ENCODE measurements around the gene DEAF1. TPM values are rescaled to one million over a fixed set of nuclear protein-coding genes. Genes with fewer than 3 reads are reported as not detected.

Gene DEAF1
- total and polyA plus RNA-seq, 2 of the 13 experiments (the other 11 are each of a cell fraction or from before 2014, with no cell fraction given), result 22.3 to 29.6 TPM

DNA sequence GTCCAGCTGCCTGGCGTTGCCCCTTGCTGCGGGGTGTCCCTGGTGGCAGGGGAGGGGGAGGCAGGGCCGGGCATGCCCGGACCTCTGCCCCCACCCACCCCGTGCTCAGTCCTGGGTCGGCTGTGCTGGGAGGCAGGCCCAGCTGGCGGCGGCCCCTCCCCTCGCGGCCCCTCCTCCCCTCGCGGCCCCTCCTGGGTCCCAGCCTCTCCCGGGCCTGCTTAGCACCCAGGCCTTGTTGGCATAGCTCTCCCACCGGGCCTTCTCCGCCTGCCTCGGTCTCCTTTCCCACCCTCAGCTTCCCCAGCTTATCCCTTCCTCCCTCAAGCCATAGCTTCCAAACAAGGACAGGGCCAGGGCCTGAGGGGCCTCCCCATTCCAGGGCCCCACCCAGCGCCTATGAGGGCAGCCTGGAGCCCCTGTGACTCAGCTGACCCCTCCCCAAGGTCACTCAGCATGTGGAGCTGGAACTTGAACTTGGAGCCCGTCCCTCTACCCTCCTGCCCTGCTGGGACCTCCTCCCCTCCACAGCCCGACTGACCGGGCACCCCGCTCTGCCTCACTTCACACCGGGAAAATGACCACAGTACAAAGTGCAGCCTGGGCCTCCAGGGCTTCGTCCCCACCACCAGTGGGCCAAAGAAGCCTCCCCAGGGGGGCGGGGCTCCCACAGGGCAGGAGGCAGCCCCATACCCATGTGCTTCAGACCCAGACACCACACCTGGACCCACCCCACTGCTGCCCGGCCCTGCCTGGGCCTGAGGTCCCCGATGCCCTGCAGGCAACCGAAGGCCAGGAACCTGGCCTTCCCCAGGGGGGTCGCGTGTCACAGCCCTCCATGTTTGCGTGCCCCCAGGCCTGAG lies 12.2 kb upstream of the DEAF1 start (continued):
- TF ChIP-seq, protein P1, sequence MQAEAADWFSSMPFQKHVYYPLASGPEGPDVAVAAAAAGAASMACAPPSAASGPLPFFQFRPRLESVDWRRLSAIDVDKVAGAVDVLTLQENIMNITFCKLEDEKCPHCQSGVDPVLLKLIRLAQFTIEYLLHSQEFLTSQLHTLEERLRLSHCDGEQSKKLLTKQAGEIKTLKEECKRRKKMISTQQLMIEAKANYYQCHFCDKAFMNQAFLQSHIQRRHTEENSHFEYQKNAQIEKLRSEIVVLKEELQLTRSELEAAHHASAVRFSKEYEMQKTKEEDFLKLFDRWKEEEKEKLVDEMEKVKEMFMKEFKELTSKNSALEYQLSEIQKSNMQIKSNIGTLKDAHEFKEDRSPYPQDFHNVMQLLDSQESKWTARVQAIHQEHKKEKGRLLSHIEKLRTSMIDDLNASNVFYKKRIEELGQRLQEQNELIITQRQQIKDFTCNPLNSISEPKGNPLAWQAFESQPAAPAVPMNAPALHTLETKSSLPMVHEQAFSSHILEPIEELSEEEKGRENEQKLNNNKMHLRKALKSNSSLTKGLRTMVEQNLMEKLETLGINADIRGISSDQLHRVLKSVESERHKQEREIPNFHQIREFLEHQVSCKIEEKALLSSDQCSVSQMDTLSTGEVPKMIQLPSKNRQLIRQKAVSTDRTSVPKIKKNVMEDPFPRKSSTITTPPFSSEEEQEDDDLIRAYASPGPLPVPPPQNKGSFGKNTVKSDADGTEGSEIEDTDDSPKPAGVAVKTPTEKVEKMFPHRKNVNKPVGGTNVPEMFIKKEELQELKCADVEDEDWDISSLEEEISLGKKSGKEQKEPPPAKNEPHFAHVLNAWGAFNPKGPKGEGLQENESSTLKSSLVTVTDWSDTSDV (CRISPR knock-in tag; IDR thresholded peaks at IDR 0.05), result no peak; the same call in 1 of the 2 replicates
- TF ChIP-seq SP4 (CRISPR knock-in tag; IDR thresholded peaks at IDR 0.05), result peak; percentile 73
- TF ChIP-seq CEBPB (IDR thresholded peaks at IDR 0.05; ENCODE audit: borderline replicate concordance, low read depth, low read length), result no peak
- TF ChIP-seq, protein P2, sequence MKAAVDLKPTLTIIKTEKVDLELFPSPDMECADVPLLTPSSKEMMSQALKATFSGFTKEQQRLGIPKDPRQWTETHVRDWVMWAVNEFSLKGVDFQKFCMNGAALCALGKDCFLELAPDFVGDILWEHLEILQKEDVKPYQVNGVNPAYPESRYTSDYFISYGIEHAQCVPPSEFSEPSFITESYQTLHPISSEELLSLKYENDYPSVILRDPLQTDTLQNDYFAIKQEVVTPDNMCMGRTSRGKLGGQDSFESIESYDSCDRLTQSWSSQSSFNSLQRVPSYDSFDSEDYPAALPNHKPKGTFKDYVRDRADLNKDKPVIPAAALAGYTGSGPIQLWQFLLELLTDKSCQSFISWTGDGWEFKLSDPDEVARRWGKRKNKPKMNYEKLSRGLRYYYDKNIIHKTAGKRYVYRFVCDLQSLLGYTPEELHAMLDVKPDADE (CRISPR knock-in tag; IDR thresholded peaks at IDR 0.05), result no peak
- peak; percentile 67; the same call in 1 of the 3 replicates for TF ChIP-seq MXI1 (IDR thresholded peaks at IDR 0.05; ENCODE audit: borderline replicate concordance, low read depth, low read length)
- peak; percentile 92 for TF ChIP-seq ZNF230 (CRISPR knock-in tag; IDR thresholded peaks at IDR 0.05)
- peak; percentile 30; the same call in 1 of the 2 replicates for TF ChIP-seq ZNF383 (CRISPR knock-in tag; IDR thresholded peaks at IDR 0.05; ENCODE audit: borderline replicate concordance)
- no peak for TF ChIP-seq EHMT2 (IDR thresholded peaks at IDR 0.05; ENCODE audit: borderline replicate concordance, low read depth, low read length)
- TF ChIP-seq SATB2 (CRISPR knock-in tag; IDR thresholded peaks at IDR 0.05), result no peak
- no peak for TF ChIP-seq SMARCC2 (IDR thresholded peaks at IDR 0.05)
- TF ChIP-seq KDM2A (CRISPR knock-in tag; IDR thresholded peaks at IDR 0.05; ENCODE audit: borderline replicate concordance, low read depth), result peak; percentile 73; the same call in 1 of the 2 replicates
- TF ChIP-seq MEIS2 (CRISPR knock-in tag; IDR thresholded peaks at IDR 0.05), result peak; percentile 17
- TF ChIP-seq, protein P3, sequence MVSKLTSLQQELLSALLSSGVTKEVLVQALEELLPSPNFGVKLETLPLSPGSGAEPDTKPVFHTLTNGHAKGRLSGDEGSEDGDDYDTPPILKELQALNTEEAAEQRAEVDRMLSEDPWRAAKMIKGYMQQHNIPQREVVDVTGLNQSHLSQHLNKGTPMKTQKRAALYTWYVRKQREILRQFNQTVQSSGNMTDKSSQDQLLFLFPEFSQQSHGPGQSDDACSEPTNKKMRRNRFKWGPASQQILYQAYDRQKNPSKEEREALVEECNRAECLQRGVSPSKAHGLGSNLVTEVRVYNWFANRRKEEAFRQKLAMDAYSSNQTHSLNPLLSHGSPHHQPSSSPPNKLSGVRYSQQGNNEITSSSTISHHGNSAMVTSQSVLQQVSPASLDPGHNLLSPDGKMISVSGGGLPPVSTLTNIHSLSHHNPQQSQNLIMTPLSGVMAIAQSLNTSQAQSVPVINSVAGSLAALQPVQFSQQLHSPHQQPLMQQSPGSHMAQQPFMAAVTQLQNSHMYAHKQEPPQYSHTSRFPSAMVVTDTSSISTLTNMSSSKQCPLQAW (CRISPR knock-in tag; IDR thresholded peaks at IDR 0.05), result peak; percentile 95
- peak; percentile 70 for TF ChIP-seq CREM (IDR thresholded peaks at IDR 0.05)
- TF ChIP-seq CREM (CRISPR knock-in tag; IDR thresholded peaks at IDR 0.05), result no peak
- no peak for TF ChIP-seq BRD4 (CRISPR knock-in tag; IDR thresholded peaks at IDR 0.05)
- TF ChIP-seq ZBTB8A (CRISPR knock-in tag; IDR thresholded peaks at IDR 0.05; ENCODE audit: borderline replicate concordance, low read depth), result no peak
- TF ChIP-seq GATAD2A (CRISPR knock-in tag; IDR thresholded peaks at IDR 0.05), result peak; percentile 89
- TF ChIP-seq ZSCAN20 (CRISPR knock-in tag; IDR thresholded peaks at IDR 0.05; ENCODE audit: borderline replicate concordance), result no peak
- TF ChIP-seq, protein P4, sequence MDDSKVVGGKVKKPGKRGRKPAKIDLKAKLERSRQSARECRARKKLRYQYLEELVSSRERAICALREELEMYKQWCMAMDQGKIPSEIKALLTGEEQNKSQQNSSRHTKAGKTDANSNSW (CRISPR knock-in tag; IDR thresholded peaks at IDR 0.05; ENCODE audit: borderline replicate concordance), result no peak
- TF ChIP-seq EED (CRISPR knock-in tag; IDR thresholded peaks at IDR 0.05), result no peak
- peak; percentile 13; the same call in 1 of the 2 replicates for TF ChIP-seq BORCS8-MEF2B (CRISPR knock-in tag; IDR thresholded peaks at IDR 0.05)
- TF ChIP-seq SAFB2 (CRISPR knock-in tag; IDR thresholded peaks at IDR 0.05; ENCODE audit: borderline replicate concordance, low read depth), result no peak
- peak; percentile 61; the same call in 1 of the 2 replicates for TF ChIP-seq NFKBIZ (CRISPR knock-in tag; IDR thresholded peaks at IDR 0.05)
- TF ChIP-seq DMAP1 (CRISPR knock-in tag; IDR thresholded peaks at IDR 0.05), result peak; percentile 57
- no peak for TF ChIP-seq FOXA1 (IDR thresholded peaks at IDR 0.05)
- peak; percentile 32 for TF ChIP-seq FOXA1 (CRISPR knock-in tag; IDR thresholded peaks at IDR 0.05)
